Measurements from ENCODE around the gene GPRIN2. TPM values are rescaled to one million over a fixed set of nuclear protein-coding genes. Genes with fewer than 3 reads are reported as not detected.

Gene GPRIN2
- total RNA-seq, 6 donors from 2014 or later = 39.8 to 91.0 (median 63.2) TPM

GRCh38 chr10:46544989-46545791 lies 11.3 kb downstream of the GPRIN2 start:
- WGBS, 2 donors = 65 to 73% methylated on average over 3 of the region's 3 CpGs
- TF ChIP-seq, protein P1, sequence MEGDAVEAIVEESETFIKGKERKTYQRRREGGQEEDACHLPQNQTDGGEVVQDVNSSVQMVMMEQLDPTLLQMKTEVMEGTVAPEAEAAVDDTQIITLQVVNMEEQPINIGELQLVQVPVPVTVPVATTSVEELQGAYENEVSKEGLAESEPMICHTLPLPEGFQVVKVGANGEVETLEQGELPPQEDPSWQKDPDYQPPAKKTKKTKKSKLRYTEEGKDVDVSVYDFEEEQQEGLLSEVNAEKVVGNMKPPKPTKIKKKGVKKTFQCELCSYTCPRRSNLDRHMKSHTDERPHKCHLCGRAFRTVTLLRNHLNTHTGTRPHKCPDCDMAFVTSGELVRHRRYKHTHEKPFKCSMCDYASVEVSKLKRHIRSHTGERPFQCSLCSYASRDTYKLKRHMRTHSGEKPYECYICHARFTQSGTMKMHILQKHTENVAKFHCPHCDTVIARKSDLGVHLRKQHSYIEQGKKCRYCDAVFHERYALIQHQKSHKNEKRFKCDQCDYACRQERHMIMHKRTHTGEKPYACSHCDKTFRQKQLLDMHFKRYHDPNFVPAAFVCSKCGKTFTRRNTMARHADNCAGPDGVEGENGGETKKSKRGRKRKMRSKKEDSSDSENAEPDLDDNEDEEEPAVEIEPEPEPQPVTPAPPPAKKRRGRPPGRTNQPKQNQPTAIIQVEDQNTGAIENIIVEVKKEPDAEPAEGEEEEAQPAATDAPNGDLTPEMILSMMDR (IDR thresholded peaks at IDR 0.05) = peak in 4 of 6 experiments; percentile 5 to 38 (median 24)
- no peak for TF ChIP-seq POLR2A (IDR thresholded peaks at IDR 0.05)
- TF ChIP-seq EP300 (IDR thresholded peaks at IDR 0.05) = no peak
- no peak for TF ChIP-seq POLR2AphosphoS5 (IDR thresholded peaks at IDR 0.05)

DNA sequence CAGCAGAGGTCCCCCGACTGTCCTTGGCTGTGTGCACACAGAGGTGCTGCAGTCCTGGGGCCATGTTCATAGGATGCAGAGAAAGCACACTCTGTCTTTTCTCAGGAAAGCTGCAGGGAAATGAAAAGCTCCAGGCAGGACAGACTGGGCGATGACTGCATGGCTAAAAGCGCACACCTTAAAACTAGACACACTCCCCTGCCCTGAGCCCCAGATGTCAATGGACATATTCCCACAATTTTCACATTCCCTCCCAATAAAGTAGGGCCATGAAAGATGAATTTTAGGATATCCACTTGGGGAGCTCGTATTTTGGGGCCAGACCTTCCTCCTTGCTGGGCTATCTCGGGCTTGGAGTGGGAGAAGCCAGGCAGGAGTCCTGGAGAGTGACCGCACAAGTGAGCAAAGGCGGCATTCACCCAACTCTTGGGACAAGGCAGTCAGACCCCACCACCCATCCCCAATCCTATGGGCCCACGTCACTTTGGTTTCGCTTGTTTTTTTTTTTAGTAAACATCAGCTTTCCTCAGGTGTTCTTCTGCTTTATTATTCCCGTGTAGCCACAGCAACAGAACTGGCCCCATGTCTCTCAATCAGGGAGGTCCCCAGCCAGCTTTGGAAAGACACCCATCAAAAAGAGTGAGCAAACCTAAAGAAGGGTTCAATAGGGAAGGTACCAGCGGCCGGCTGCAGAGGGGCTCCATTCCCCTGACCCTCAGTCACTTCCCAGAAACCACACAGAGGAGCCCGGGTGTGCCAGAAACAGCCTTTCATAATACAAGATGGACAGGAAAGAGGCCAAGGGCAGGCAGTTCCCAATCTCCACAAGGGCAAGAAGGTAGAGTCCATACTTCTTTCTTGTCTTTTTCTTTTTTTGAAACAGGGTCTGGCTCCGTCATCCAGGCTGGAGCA lies 12.7 kb downstream of the GPRIN2 start:
- Histone ChIP-seq H3K4me1 (peaks cover 9 to 47% (median 21%) of the 10 kb centered on the region in 4 donors), H3K27ac (peak overlapping the region in 2 of 4 donors; percentile 20 to 47), H3K36me3 (no peaks in the 10 kb centered on the region), H3K4me3 (no peak overlapping the region), H3K9me3 (no peaks in the 10 kb centered on the region), H3K27me3 (no peaks in the 10 kb centered on the region)
- DNase-seq (peak; percentile 23 to 41), ATAC-seq (ENCODE audit: low FRiP score in 2 of 2) (no peak)
- TF ChIP-seq POLR2AphosphoS5 (IDR thresholded peaks at IDR 0.05) (no peak), EP300 (IDR thresholded peaks at IDR 0.05) (no peak), POLR2A (IDR thresholded peaks at IDR 0.05) (no peak)
- TF ChIP-seq, protein P1 (IDR thresholded peaks at IDR 0.05) = no peak
- 85 to 86% methylated on average over 14 of the region's 14 CpGs for WGBS, 2 donors

More at GRCh38 chr10:46544989-46545791, 11.3 kb downstream of the GPRIN2 start:
- H3K9me3 ChIP-seq = no peaks in the 10 kb centered on the region
- peak overlapping the region in 2 of 4 donors; percentile 21 to 47 for H3K27ac ChIP-seq
- H3K36me3 ChIP-seq = peaks cover 0 to 7% (median 1%) of the 10 kb centered on the region in 4 donors
- ATAC-seq (ENCODE audit: low FRiP score in 2 of 2) (no peak), DNase-seq (peak in 1 of 2 donors; percentile 21)
- H3K4me3 ChIP-seq = no peak overlapping the region
- no peaks in the 10 kb centered on the region for H3K27me3 ChIP-seq
- peaks cover 9 to 38% (median 16%) of the 10 kb centered on the region in 4 donors for H3K4me1 ChIP-seq

DNA sequence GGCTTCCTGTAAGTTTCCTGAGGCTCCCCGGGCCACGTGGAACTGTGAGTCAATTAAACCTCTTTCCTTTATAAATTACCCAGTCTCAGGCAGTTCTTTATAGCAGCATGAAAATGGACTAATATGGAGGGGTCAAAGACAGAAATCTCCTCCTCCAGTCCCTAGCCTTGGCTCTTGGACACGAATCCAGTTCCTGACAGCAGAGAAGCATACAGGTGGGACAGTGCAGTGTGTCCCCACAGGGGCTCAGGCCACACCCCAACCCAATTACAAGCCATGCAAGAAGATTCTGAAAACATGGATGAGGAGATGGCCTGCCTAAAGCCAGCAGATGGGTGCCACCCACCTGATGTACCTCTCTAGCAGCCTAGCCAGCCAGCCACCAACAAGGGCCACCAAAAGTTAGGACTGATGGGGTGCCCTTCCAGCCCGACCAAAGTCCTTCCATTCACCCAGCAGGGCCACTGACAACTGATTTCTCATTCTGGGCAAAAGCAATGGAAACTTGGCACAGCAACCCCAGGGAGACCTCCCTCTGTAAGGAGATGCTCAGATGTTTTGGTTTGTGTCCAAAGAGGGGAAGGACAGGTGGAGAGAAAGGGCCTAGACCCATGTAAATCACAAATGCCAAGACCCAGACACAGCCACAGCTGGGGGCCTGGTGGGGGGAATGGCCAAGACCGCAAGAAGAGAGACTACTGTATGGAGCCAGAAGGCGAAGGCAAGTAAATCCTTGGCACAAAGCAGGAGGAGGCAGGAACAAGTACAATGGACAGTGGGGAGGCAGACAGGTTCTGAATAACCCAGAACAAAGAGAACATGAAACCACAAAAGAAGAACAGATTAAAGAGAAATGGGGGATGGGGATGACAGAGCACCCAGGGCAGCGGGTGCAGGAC lies 13.6 kb downstream of the GPRIN2 start:
- Histone ChIP-seq H3K27ac (no peak overlapping the region), H3K4me3 (no peak overlapping the region), H3K9me3 (no peaks in the 10 kb centered on the region), H3K4me1 (peaks cover 9 to 47% (median 21%) of the 10 kb centered on the region in 4 donors), H3K27me3 (no peaks in the 10 kb centered on the region), H3K36me3 (no peaks in the 10 kb centered on the region)
- DNase-seq (peak in 1 of 2 donors; percentile 20), ATAC-seq (ENCODE audit: low FRiP score in 2 of 2) (no peak)
- WGBS, 2 donors = 78 to 81% methylated on average over 7 of the region's 7 CpGs
- TF ChIP-seq EP300 (IDR thresholded peaks at IDR 0.05) = no peak
- no peak for TF ChIP-seq POLR2A (IDR thresholded peaks at IDR 0.05)
- TF ChIP-seq POLR2AphosphoS5 (IDR thresholded peaks at IDR 0.05) = no peak
- TF ChIP-seq, protein P1 (IDR thresholded peaks at IDR 0.05) = no peak
